GM23248 (cell line): ENCODE data around the gene ACADS. TPM values are rescaled to one million over a fixed set of nuclear protein-coding genes. Genes with fewer than 3 reads are reported as not detected.

ENCODE experiments used
- DNase-seq: peaks from one replicate; pipeline ENCODE4 v3.0.0-alpha.2; 2015
- H2AFZ ChIP-seq: fragments of 200-600 bp; sonication (generic); 2 replicates; pipeline ENCODE4 v1.6.1; 2016; ENCODE audit warnings: antibody characterized with exemption
- H3F3A ChIP-seq: fragments of 200-600 bp; sonication (generic); 2 replicates; pipeline ENCODE4 v1.6.1; 2016; ENCODE audit warnings: mild to moderate bottlenecking, antibody characterized with exemption, mixed run types; ENCODE audit not compliant: insufficient read depth
- H3K27ac ChIP-seq: fragments of 200-600 bp; sonication (generic); 2 replicates; pipeline ENCODE4 v1.5.1; 2016; ENCODE audit warnings: mild to moderate bottlenecking
- H3K27me3 ChIP-seq: fragments of 200-600 bp; sonication (generic); replicated peaks from 2 replicates; pipeline ENCODE4 v1.6.1; 2016; ENCODE audit warnings: mild to moderate bottlenecking; ENCODE audit not compliant: insufficient read depth
- H3K36me3 ChIP-seq: fragments of 200-600 bp; sonication (generic); 2 replicates; pipeline ENCODE4 v1.6.1; 2016; ENCODE audit warnings: low read depth, mild to moderate bottlenecking
- H3K4me1 ChIP-seq: fragments of 200-600 bp; sonication (generic); 2 replicates; pipeline ENCODE4 v1.6.1; 2016; ENCODE audit warnings: mild to moderate bottlenecking; ENCODE audit not compliant: insufficient read depth
- H3K4me2 ChIP-seq: fragments of 200-600 bp; sonication (generic); one replicate; pipeline ENCODE4 v1.6.1; 2016; ENCODE audit warnings: mild to moderate bottlenecking; ENCODE audit not compliant: unreplicated experiment
- H3K4me3 ChIP-seq: fragments of 200-600 bp; sonication (generic); 2 replicates; pipeline ENCODE4 v1.5.1; 2016; ENCODE audit warnings: mild to moderate bottlenecking
- H3K79me2 ChIP-seq: fragments of 200-600 bp; sonication (generic); 2 replicates; pipeline ENCODE4 v1.6.1; 2016; ENCODE audit warnings: mild to moderate bottlenecking; ENCODE audit not compliant: insufficient read depth
- H3K9ac ChIP-seq: fragments of 200-600 bp; sonication (generic); 2 replicates; pipeline ENCODE4 v1.6.1; 2016; ENCODE audit warnings: mild to moderate bottlenecking
- H3K9me2 ChIP-seq: fragments of 200-600 bp; sonication (generic); 2 replicates; pipeline ENCODE4 v1.6.1; 2016; ENCODE audit warnings: mixed run types, mild to moderate bottlenecking, moderate library complexity; ENCODE audit not compliant: insufficient read depth
- H3K9me3 ChIP-seq: fragments of 200-600 bp; sonication (generic); one replicate; pipeline ENCODE4 v1.6.1; 2017; ENCODE audit warnings: low read depth
- H4K20me1 ChIP-seq: fragments of 200-600 bp; sonication (generic); 2 replicates; pipeline ENCODE4 v1.6.0; 2016; ENCODE audit not compliant: insufficient read depth
- EZH2 ChIP-seq: fragments of 200-600 bp; sonication (generic); IDR thresholded peaks from 2 replicates; pipeline ENCODE4 v1.6.1; 2018; ENCODE audit warnings: antibody characterized with exemption, mild to moderate bottlenecking; ENCODE audit not compliant: insufficient read depth, poor library complexity, severe bottlenecking
- EZH2phosphoT487 ChIP-seq: fragments of 200-600 bp; sonication (generic); IDR thresholded peaks from 2 replicates; pipeline ENCODE4 v1.6.1; 2018; ENCODE audit warnings: antibody characterized with exemption, moderate library complexity, mild to moderate bottlenecking, low read depth; ENCODE audit not compliant: insufficient read depth
- WGBS, 2 experiments: methylation state at CpG; one replicate each; pipeline ENCODE4 v1.1.6; 2015 to 2017; ENCODE audit warnings: low lambda C conversion rate in 2 of 2, low coverage in 1 of 2; ENCODE audit errors: missing lambda C conversion rate in 2 of 2; 5-methylcytosine and 5-hydroxymethylcytosine counted together
- in situ Hi-C: fragments of 300-500 bp; cut with MboI; formaldehyde crosslinking; loops from 2 replicates; pipeline ENCODE4 v1.15.0; 2020
- polyA plus RNA-seq: library from polyadenylated mRNA; unstranded; fragments of >200 nt; fragmentation: Nextera tagmentation; extraction: Ambion mirVana; gene quantifications from 2 replicates; pipeline ENCODE4 v1.2.1, GENCODE V29; 2016
- total RNA-seq: library from RNA; depleted of rRNA; stranded (reverse); fragments of >200 nt; shearing (Covaris generic); gene quantifications from 2 replicates; pipeline ENCODE4 v1.2.3, GENCODE V29; 2014

ACADS gene
- total and polyA plus RNA-seq, 2 experiments from 2014 or later: 10.5 to 14.5 TPM

DNA sequence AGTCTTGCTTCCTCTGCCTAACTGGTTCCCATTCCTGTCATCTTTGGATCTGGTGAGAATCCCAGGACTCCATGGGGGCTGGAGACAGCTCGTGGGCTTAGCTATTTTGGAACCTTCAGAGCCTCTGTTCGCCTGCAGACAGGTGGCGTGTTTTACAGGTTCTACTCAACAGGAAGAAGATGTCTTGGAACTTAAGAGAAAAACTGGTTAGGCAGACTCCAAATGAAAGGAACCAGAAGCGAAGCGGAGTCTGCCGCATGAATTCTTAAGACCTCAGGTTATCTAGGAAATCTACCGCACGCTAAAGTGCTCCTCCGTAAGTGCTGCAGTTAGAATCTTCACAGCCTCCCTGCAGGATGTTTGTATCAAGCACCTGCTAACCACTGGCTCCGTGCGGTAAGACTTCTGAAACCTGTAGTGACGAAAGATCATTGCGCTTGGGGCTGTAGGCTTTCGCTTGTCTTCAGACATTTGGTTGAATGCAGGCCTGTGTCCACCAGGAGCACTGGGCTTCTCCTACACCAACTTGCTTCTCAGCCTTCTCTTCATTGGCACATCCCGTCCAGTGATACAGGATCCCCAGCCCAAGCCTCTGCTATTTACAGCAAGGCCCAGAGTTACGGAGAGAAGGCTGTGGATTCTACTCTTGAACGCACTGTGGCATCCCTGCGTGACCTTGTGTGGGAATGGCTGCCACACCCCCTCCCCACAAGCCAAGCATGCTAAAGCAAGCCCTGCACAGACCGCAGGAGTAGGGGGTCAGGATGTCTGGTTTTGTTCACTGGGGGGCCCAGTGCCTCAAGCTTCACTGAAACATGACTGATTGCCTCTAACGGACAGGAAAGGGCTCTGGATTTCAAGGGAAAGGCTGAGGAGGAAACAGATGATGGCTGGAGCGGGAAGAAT is 35.0 kb downstream of the ACADS start:
- Histone ChIP-seq H3K9me3 (no peaks in the 10 kb centered on the region), H3K27me3 (no peaks in the 10 kb centered on the region), H2AFZ (no peak overlapping the region), H3K27ac (no peak overlapping the region), H3K9ac (no peak overlapping the region), H3K4me1 (no peaks in the 10 kb centered on the region), H3F3A (no peaks in the 10 kb centered on the region), H3K9me2 (no peaks in the 10 kb centered on the region), H4K20me1 (no peaks in the 10 kb centered on the region), H3K4me3 (no peak overlapping the region), H3K79me2 (no peaks in the 10 kb centered on the region), H3K4me2 (no peak overlapping the region), H3K36me3 (0 out of 2 replicates have a peak, but pooled peaks cover 3% of the 10 kb centered on the region)
- TF ChIP-seq EZH2phosphoT487 (no peak), EZH2 (no peak)
- DNase-seq: no peak
- 95 to 96% methylated on average over 21 of the region's 21 CpGs for WGBS, 2 experiments
- in situ Hi-C loops: no loop called here

DNA sequence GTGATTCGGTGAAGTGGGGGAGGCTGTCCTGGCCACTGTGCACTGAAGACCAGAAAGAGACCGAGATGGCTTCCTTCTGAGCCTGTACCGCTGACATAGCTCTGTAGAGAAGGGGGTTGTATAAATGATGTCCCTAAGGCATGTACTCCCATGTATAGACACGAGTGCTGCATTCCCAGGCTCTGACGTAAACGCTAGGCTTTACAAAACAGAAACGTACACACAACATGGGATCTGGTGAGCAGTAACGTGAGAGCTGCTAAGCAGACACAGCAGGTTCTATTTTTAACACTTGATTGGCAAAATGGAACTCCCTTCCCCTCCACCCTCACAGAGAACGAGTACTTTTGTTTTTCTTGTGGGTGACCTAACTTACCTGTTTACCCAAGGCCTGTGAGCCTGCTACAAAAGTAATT is 35.9 kb downstream of the ACADS start:
- no peak for DNase-seq
- in situ Hi-C loops: no loop called here
- Histone ChIP-seq H4K20me1 (no peaks in the 10 kb centered on the region), H3K4me2 (no peak overlapping the region), H3K4me1 (no peaks in the 10 kb centered on the region), H3K4me3 (no peak overlapping the region), H3K9ac (no peak overlapping the region), H3K9me2 (no peaks in the 10 kb centered on the region), H3K27ac (no peak overlapping the region), H3K9me3 (no peaks in the 10 kb centered on the region), H2AFZ (no peak overlapping the region), H3K27me3 (no peaks in the 10 kb centered on the region), H3F3A (no peaks in the 10 kb centered on the region), H3K79me2 (no peaks in the 10 kb centered on the region), H3K36me3 (0 out of 2 replicates have a peak, but pooled peaks cover 3% of the 10 kb centered on the region)
- TF ChIP-seq EZH2phosphoT487 (no peak), EZH2 (no peak)
- WGBS, 2 experiments: 60 to 63% methylated on average over 9 of the region's 9 CpGs

GRCh38 chr12:120762086-120762485 is 36.5 kb downstream of the ACADS start:
- no peak for TF ChIP-seq EZH2phosphoT487
- in situ Hi-C loops: no loop called here
- Histone ChIP-seq H2AFZ (no peak overlapping the region), H3K9ac (no peak overlapping the region), H3K27me3 (no peaks in the 10 kb centered on the region), H3K79me2 (no peaks in the 10 kb centered on the region), H3K9me3 (no peaks in the 10 kb centered on the region), H3K36me3 (peaks cover 9% of the 10 kb centered on the region; the same call in 1 of the 2 replicates), H3K9me2 (no peaks in the 10 kb centered on the region), H4K20me1 (no peaks in the 10 kb centered on the region), H3K4me3 (no peak overlapping the region), H3K4me2 (no peak overlapping the region), H3K4me1 (no peaks in the 10 kb centered on the region), H3F3A (no peaks in the 10 kb centered on the region), H3K27ac (no peak overlapping the region)
- 77 to 84% methylated on average over 6 of the region's 6 CpGs for WGBS, 2 experiments
- DNase-seq: no peak

DNA sequence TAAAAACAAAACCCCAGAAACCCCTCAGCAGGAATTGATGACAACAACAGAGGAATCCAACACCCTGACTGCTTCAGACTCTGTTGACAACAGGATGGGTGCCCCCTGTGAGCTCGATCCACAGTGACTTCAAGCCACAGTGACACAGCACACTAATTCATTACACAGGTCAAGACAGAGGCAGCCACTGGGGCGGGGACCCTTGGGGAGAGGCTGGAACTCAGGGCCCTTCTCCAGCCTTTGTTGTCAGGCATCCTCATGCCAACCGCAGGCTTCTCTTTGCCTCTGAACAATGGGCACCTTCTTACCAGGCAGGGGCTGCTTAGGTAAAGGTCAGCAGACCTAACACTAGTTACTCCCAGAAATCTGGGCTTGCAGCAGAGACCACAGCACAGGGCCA is 37.6 kb downstream of the ACADS start:
- no peaks in the 10 kb centered on the region for H3K9me2 ChIP-seq
- no peaks in the 10 kb centered on the region for H3K27me3 ChIP-seq
- in situ Hi-C loops: no loop called here
- H3K9me3 ChIP-seq: no peaks in the 10 kb centered on the region
- H3F3A ChIP-seq: no peaks in the 10 kb centered on the region
- peaks cover 15% of the 10 kb centered on the region; the same call in 1 of the 2 replicates for H3K36me3 ChIP-seq
- H3K27ac ChIP-seq: no peak overlapping the region
- no peaks in the 10 kb centered on the region for H4K20me1 ChIP-seq
- no peak overlapping the region for H3K9ac ChIP-seq
- TF ChIP-seq EZH2phosphoT487 (no peak), EZH2 (no peak)
- DNase-seq: no peak
- H3K79me2 ChIP-seq: no peaks in the 10 kb centered on the region
- 65 to 68% methylated on average over 3 of the region's 3 CpGs for WGBS, 2 experiments
- no peak overlapping the region for H3K4me2 ChIP-seq
- no peaks in the 10 kb centered on the region for H3K4me1 ChIP-seq
- H2AFZ ChIP-seq: no peak overlapping the region
- H3K4me3 ChIP-seq: no peak overlapping the region
